Fibroblast of villous mesenchyme (primary cell): Measurements from ENCODE around the gene TFAP2C. TPM values are rescaled to one million over a fixed set of nuclear protein-coding genes. Genes with fewer than 3 reads are reported as not detected.

Source experiments
- DNase-seq: peaks from one replicate; pipeline ENCODE4 v3.0.0-alpha.2; 2010; ENCODE audit warnings: low read depth
- H3K4me3 ChIP-seq: 2 replicates; pipeline ENCODE4 v1.5.1; 2011; ENCODE audit warnings: low read depth, mild to moderate bottlenecking, low read length
- CTCF ChIP-seq: IDR thresholded peaks from 2 replicates; pipeline ENCODE4 v1.5.1; 2012; ENCODE audit warnings: low read depth, mild to moderate bottlenecking, low read length; ENCODE audit not compliant: insufficient read depth
- total RNA-seq: library from RNA; depleted of rRNA; stranded (reverse); fragments of >200 nt; gene quantifications from 2 replicates; pipeline ENCODE4 v1.2.3, GENCODE V29; 2012

TFAP2C gene
- total RNA-seq, 1 donor: 18.1 TPM

DNA sequence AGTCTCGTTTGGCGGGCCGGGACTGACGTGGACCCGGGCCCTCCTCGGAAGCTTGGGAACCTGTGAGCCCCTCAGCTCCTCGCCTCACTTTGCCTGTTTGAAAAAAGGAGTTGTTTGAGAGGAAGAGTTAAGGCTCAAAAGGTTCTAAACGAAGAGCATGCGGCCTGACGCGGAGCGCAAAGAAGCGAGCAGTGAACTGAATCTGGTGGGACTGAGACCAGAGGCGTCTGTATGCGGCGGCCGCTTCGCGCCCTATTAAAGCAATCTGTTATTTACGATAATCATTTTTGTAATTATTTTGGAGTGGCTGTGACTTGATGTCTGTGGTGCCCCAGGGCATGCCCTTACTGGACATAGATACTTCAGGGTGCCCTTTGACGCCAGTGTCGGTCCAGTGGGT is 3.3 kb upstream of the TFAP2C start:
- DNase-seq: no peak

DNA sequence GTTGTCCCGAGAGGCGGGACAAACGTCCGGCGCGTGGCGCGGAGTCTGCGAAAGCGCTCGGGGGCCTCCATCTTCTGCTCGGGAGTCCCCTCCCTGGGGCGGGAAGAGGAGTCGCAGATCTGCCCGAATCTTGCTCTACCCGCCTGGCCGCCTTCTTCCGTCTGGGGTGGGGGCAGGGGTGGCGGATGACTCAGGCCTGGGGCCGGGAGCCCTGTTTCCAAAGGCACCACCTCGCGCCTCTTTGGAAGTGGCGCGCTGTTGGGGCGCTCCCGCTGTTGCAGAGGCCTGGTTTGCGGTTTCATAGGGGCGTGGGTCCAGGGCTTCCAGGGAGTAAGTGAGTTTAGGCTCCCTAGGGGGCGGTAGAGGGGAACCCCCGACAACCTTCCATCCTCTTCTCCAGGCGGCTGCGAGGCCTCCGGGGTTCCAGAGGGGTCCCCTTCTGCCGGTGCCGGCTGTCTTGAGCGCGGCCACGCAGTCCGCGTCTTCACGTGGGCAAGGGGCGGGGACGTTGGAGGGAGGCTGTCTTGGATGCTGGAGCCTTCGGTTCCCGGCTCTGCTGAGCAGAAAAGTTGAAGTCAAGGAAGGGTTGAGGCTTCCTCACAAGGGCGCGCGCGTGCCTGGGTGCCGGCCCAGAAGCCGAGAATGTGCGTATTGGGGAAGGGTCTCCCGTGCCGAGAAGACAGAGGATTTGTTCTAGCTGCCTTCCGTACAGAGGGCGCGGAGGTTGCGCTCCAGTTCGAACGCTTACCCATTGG is 2.6 kb upstream of the TFAP2C start:
- peak; percentile 43 for TF ChIP-seq CTCF
- DNase-seq: peak; percentile 34
- H3K4me3 ChIP-seq: no peak overlapping the region

More for the DNA sequence above, 3.3 kb upstream of the TFAP2C start:
- TF ChIP-seq CTCF: no peak
- no peak overlapping the region for H3K4me3 ChIP-seq

- TF ChIP-seq CTCF: no peak
- no peak overlapping the region for H3K4me3 ChIP-seq
- DNase-seq: no peak
Measured at GRCh38 chr20:56627122-56628014, 1.7 kb upstream of the TFAP2C start.

GRCh38 chr20:56628015-56628872 is 862 bp upstream of the TFAP2C start:
- DNase-seq: peak; percentile 16
- no peak for TF ChIP-seq CTCF
- H3K4me3 ChIP-seq: peak overlapping the region; percentile 41

DNA sequence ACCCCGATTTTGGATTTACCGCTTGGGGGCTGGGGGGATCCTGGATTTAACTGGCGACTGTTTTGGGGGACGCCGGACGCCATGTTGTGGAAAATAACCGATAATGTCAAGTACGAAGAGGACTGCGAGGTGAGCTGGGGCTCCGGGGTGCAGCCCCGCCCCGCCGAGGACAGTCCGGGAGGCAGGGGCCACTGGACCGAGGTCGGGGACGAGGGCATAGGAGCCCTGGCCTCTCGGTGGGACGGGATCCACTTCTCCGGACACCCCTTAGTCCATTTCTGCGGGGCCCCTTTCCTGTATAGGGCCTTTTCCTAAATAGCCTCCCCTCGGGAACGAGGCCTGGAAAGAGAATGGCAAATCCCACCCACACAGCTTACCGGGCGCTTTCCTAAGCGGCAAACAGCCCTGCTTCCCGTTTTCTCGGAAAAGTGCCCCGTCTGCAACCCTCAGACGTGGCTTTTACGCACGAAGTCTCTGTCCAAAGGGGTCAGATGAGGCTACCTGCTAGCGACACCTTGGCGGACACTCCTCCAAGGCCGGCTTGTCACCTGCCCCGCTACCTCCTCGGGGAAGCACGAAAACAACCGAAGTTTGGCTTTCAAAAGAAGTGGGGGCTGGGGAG is 469 bp downstream of the TFAP2C start:
- H3K4me3 ChIP-seq: peak overlapping the region; percentile 72
- DNase-seq: peak; percentile 21
- no peak for TF ChIP-seq CTCF

DNA sequence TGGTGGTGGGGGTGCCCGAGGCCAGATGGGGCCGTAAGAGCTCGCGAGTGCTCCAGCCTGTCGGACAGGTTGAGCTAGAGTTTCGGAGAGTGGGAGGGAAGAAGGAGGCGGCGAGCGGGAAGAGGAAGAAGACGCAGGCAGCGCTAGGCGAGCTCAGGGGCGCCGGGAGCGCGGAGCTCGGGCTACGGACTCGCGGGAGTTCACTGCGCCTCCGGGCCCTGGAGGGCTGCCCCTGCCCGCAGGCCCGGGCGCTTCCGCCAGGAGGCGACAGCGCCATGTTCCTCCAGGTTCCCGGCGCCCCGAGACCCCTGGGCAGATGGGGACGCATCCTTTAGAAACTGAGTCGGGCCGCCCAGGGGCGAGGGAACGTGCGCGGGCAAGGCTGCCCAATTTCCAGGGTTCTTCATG is 984 bp downstream of the TFAP2C start:
- DNase-seq: peak; percentile 72
- peak overlapping the region; percentile 72 for H3K4me3 ChIP-seq

More for the DNA sequence above, 984 bp downstream of the TFAP2C start:
- peak; percentile 67 for TF ChIP-seq CTCF
